ELR (cell line): Measurements from ENCODE around the gene NFU1.
A peak's percentile ranks its signal among the peaks of the same experiment; 100 is the strongest.

Experiments used
- DNase-seq: peaks from one replicate; pipeline ENCODE4 v3.0.0-alpha.2; 2015; ENCODE audit warnings: low read depth

The NFU1 gene

DNA sequence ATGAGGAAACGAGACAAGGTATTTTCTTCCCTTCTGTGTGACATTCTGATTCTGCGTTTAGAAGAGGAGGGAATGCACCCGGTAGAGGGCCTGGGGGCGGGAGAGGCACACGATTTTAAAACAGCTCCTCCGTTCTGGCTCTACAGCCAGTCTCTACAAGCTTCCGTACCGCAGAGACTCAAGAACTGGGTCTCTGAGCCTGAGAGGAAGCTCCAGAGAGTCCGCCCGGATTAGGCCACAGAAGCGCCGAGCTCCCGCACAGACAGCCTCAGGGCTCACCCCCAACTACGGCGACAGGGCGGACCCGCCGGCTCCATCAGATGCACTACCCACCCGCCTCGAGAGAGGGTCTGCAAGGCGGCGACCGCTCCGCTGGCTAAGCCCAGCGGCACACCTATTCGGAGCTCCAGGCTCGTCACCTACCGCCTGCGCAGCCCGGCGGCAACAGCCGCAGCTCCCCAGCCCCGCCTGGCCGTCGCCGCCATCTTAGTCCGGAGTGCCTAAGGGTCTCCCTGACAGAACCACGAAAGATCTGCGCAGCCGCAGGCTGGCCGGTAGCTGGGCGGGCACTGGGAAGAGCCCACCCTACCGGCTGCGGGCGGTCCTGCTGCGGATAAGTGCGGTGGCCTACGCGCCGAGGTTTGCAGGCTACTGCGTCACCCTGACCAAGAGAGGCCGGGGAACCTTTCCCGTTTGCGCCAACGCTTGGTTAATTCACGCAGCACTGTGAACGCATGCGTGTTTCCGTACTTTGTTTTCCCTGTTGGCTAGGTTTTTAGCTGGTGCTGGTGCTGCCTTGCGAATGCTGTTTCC, at the start of gene NFU1:
TSS of gene NFU1 (minus strand) at position 498 of the 813 bp plus-strand sequence. CDS start at position 485, 13 bp downstream.
- peak; percentile 97 for DNase-seq

DNA sequence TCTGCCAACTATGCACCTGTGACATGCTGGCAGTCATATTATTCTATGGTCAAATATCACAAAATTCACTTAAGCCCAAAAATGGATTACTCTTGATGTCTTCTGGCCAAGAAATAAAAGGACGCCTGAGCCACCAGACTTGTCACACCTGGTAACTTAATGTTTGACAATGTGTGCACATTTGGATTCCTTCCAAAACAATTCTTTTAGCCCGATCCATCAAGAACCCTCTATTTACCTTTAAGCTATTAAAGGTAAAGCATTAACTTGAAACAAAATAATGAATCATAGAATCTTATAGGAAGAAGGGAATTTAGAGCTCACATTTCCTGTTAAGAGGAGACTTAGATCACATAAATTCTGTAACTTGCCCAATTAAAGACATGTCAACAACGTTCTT, 46.5 kb upstream of the NFU1 start:
- no peak for DNase-seq

DNA sequence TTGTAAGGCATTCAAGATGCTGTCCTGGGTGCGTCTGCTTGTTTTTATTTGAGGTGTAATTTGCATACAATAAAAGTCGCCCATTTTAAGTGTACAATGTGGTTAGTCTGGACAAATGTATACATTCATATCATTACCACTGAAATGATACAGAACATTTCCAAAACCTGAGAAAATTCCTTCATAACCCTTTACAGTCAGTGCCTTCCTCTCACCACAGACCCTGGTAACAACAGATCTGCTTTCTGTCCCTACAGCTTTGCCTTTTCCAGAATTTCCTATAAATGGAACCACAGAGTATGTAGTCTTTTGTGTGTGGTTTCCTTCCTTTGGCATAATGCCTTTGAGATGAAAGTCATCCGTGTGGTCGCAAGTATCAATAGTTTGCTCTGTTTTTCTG, 45.8 kb upstream of the NFU1 start:
- no peak for DNase-seq

DNA sequence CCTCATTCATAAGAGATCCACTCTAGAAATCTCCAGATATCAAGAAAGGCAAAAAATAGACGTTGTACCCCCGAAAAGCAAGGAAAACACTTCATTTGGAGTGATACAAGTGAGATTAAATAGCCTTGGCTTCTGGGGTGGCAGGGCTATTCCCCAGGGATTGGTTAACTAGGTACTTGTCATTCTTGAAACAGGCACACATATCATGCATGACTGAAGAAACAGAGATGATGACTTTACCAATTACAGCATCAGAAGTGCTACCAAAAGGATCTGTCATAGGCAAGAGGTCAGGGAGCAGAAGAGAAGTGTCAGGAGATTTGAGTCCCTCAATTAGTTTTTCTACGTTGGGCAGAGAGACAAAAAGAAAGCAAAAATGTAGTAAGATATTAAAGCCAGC, 45.2 kb upstream of the NFU1 start:
- no peak for DNase-seq

DNA sequence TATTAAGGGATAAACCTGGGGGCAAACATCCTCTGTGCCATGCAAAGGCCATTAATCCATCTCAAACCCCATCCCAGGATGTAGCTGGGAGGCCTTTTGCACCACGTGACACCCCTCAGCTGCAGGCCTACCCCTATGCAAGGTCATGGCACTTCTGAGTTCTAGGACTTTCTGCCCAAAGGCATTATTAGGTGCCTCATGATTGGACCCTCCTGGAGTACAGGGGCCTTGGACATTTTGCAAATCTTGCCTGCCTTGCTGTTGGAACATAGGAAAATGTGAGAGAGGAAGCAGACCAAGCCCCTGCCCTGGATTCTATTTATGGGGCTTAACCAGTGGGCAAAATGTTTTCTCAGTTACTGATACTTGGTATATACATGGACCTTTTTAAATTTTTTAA, 44.2 kb upstream of the NFU1 start:
- no peak for DNase-seq

DNA sequence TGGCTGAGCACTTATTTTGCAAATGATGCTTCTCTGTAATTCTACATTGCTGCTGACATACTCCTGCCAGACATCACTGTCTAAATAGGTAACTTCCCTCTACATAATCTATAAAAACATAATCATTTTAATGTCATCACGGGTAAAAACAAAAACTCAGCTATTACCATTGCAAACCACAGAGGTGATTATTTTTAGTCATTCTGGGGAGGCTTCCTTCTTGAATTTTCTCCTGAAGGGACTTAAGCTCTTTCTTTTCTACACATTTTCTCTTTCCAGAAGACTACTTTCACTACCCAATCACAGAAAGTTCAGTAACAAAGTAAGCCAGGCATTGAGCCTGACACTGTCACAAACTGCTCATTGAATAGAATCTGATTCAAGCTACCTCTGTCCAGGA, 40.4 kb upstream of the NFU1 start:
- no peak for DNase-seq

DNA sequence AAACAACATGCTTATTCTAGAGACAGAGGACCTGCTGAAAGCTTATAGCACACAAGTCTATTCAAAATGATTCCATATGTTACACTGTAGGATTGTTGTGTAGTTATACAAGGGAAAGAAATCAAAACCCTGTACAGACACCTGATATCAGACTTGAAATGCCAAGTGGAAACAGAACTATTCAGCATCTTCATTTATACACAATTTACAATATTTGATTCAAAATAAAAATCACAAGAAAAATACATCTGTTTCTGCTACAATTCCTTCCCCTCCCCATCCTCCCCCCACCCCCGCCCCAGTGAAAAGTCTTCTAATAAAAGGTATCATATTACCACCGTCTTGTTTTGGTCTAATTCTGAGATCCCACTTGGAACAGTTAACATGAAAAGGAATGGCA, 37.5 kb upstream of the NFU1 start:
- DNase-seq, result no peak

DNA sequence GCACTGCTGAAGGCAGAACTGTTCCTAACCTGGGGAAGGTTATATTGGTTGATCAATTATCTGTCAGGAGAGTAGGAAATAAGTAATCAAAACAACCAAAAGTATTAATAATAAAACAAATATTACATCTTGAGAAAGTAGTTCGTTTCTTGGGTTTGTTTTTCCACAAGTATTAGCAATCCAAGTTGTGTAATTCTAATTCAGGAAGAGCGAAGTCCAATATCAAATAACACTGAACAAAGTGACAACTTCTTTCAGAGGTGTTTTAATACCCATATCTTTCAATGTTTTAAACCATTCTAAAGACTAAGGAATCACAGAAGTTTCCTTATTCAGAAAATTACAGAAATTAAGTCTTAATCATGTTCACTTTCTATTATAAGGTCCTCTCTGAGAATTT, 34.6 kb upstream of the NFU1 start:
- DNase-seq, result no peak

DNA sequence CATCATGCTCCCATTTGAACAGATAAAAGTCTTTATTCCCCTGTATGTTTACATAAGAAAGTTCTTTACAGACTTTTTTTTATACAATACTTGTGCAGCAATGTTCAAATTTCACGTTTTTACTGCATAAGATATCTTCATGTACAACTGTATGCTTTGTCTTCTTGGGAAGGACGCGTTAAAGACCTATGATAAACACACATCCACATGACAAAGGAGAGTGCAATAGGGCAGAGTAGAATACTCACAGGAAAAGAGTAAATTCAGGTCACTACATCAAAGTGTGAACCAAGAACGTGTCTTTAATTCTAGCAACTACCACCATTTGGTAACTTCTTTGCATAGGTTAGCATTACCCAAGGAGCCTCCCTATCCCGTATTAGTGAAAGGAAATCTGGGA, 33.7 kb upstream of the NFU1 start:
- DNase-seq, result no peak

DNA sequence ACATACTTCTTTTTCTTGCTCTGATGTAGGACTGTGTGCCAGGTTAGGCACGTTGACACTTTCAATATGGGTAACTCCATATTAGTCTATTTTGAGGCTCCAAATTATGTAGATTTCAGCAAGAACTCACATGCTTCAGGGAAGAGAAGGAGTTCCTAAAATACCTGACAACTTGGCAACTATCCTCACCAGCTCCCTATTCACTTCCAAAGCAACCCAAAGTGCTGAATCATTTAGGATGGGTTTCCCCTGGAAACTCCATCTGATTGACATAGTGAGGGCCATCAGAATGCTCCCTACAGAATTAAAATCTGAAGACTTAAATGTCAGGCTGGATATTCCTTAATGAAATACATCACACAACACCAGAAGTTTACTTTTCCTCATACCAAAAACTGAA, 32.5 kb upstream of the NFU1 start:
- DNase-seq, result no peak

DNA sequence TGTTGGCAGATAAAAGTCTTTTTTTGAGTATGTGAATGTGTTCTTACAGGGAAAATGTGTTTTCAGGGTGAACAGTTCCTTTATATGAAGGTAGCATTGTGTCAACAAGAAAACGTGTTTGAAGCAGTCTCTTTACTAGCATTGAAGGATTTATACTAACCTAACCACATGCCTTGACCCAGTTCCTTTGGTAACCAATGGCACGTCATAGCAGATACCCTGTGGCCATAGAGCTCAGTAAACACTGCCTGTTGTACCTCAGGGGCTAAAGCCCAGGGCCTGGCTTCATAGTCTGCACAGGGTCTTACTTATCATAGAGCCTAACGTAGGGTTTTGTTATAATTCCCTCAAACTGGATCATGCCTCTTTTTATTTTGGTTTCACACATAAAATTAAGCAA, 32.1 kb upstream of the NFU1 start:
- no peak for DNase-seq

DNA sequence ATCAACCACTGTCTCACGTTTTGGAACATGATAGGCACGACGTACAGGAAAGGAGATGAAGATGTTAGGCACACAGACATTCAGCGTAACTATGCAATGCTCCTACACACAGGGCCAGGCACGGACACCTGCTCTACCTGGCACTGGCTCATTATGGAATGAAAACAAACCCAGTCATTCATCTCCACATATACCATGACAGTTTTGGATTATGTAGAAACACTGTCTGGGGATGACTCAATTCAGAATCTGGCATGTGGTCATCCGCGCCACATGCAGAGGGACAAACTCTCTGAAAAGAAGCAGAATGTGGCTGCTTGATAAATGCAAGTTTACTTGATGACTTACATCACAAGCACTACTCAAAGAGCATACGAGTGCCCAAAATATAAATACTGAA, 29.5 kb upstream of the NFU1 start:
- no peak for DNase-seq

DNA sequence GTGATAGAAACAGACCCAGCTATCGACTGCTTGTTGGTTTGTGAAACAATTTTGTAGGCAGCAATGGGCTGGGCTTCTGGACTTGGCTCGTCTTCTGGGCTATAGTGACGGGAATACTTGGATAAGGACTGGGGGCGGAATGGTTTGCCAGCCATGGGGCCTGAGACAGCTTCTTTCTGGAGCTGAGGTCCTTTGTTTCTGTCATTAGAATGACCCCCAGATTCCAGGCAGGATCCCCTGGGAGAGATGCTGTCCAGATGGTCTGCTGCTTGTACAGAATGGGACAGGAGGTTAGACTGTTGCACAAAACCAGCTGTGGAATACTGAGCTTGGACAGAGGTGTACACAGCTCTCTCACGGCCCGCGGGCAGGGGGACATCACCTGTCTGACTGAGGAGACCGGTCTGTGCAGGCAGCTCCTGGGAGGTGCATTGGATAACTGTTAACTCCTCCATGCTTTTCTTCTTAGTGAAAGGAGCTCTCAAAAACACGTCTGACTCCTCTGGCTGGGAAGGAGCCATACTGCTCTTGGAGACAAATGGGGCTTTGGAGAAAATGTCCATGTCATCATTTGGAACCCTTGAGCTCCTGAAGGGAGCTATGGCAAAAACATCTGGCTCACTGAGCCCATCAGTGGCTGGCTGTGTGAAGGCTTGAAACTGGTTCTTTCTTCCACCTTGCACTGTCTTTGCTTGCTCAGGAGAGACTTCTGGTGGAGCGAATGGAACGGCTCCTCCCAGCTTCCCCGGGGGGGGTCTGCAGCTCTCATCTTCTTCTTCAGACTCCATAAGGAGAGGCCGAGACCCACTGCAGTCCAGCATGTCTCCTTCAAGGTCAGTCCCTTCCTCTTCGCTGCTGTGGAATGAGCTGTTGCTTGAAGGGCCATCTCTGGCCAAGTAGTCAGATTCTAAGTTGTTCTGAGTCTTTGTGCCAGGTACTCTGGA, 28.6 kb upstream of the NFU1 start:
- DNase-seq, result no peak

DNA sequence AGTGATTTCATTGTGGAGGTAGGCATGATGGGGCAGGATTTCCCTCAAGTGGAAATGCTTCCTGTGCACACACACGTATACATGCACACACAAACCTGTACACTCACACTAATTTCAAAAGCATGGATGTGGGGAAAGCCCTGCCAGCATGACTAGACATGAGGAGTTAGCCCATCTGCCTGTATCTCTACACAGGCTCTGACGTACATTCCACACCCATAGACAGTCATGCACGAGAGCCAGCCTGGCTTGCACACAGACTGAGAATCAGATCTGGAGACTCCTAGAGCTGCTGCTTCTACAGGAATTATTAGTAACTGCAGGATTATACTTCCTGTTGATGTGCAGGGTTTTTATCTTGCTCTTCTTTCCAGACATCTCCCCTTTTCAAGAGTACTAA, 27.3 kb upstream of the NFU1 start:
- peak; percentile 22 for DNase-seq

DNA sequence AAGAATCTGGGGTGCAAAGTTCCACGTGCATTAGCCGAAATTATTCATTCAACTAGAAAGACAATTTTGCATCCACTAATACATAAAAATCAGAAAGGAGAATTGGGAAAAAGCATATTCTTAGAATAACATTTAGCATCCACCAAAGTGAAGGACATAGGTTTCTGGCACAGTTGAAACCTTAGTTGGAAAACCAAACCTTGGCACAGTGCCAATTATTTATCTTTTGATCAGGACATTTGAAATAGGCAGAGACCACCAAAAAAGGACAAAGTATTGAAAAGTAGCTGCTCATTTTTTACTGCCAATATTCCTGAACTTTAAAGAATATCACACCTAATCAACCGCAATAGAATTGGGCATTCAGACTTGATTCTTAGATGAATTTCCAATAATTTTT, 25.5 kb upstream of the NFU1 start:
- DNase-seq, result no peak

DNA sequence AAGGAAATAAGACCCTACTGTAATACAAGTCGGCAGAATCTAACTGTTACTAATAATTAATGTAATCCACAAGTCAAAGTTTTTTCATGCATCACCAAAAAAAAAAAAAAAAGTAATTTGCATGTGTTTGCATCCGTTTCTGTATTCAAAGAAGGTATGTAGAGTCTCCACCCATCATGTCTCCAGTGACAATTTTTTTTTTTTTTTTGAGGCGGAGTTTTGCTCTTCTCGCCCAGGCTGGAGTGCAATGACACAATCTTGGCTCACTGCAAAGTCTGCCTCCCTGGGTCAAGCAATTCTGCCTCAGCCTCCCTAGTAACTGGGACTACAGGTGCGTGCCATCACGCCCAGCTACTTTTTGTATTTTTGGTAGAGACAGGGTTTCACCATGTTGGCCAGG, 24.2 kb upstream of the NFU1 start:
- DNase-seq, result no peak

DNA sequence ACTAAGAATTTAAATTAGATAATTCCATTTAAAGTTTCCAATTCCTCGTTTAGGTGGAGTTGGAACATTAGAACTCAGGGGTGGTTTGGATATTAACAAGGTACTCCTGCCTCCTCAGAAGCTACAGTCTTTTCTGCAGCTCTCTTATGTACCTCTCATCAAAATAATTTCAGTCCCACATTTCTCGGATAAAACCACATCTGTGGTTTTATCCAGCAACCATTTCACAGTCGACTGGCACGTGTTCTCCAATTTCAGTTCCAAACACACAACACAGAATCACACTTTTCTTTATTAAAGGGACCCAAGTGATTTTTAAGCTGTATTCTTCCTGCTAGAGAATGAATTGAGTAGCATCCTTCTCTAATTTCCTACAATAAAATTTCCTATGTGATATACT, 22.7 kb upstream of the NFU1 start:
- DNase-seq, result no peak

DNA sequence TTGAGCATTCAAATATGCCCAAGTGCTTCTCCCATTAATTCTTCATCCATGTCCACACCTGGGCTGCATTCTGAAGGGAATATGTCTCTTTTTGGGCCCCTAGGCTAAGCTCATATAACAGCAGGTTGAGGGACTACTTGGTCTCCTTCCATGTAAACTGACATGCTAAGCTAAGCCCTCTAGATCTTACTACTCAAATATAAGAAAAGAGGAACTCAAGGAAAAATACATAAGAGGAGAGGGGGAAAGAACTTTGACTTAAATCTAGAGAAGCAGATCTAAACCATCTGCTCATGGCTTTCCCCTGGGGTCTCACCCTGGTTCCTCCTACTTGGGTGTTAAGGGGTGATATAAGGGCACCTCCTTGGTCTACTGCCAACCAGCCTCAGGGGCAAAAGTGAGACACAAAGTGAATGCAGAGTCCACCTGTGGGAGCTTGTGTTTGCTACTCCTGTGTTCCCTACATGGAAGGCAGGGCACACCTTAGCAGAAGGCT, 19.8 kb upstream of the NFU1 start:
- no peak for DNase-seq

DNA sequence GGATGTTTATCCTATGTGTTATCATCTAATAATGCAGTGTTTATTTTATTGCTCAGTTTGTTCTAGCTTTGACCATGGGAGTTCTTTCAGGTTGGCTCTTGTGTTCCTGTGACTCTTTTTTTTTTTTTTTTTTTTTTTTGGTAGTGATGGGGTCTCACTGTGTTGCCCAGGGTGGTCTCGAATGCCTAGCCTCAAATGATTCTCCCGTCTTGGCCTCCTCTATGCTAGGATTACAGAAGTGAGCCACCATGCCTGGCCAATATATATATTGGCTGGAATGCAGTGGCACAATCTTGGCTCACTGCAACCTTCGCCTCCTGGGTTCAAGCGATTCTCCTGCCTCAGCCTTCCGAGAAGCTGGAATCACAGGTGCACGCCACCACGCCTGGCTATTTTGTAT, 18.9 kb upstream of the NFU1 start:
- DNase-seq, result no peak

DNA sequence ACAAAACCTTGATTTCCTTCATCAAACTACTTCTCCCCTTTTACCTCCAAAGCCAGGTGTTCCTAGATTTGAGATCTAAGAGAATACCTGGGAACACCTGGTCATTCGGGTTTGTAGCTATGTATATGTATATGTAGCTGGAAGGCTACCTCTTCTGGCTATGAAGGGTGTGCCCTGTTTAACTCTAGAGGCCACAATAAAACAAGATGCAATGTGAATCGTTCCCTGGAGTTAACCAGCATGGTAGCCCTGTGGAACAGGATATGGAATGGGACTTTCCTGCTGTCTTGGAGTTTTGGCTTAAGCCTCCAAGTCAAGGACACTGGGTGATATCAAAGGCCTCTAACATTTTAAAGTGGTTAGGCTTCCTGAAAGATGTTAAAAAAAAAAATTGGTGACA, 17.7 kb upstream of the NFU1 start:
- DNase-seq, result no peak

DNA sequence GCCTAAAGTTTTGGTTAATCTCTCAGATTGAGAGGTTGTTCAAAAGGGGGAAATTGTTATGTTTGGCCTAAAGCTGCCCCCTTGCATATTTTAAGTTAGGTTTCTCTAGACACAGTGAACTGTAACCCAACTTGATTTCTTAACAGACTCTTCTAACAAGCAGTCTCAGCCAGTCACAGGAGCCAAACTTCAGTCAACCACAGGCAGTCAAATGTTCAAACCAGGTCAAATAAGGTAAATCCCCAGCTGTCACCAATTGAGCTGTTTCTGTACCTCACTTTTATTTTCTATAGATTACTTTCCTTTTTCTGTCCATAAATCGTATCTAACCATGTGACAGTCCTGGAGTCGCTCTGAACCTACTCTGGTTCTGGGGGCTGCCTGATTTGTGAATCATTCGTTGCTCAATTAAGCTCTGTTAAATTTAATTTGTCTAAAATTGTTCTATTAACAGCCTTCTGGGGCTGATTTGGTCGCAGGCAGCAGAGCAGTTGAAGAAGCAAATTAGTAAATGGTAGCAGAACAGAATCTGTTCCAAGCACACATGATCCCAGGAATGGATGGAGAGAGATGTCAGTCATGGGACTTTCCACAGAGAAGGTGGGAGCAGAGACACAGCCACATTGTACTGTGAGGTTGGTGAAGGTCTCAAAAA, 16.4 kb upstream of the NFU1 start:
- no peak for DNase-seq

DNA sequence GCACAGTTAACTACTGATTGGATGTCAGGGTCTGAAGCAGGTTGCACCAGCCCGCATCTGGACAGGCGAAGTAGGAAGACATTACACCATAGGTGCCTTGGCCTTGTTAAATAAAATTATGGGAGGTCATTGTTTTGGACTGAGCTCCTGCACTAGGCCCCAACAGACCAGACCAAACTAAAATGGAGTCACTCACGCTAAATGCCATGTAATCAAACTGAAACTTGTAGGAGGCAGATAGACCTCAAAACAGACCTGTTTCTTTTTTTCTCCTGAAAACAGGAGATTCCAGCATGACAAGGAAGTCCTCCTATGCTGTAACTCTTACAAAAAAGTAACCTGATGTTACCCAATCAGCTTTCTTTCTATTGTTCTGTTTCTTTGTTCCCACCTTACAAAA, 15.5 kb upstream of the NFU1 start:
- DNase-seq, result no peak
